Stimulated activated CD8-positive, alpha-beta memory T cell treated with anti-CD3 and anti-CD28 coated beads, Interleukin-15, amount 100 ng/mL, for 24 hours (primary cell): ENCODE results near the gene CHRNE.
"Not testable (repeated sequence)": the region's sequence is repeated elsewhere in the genome, so short reads cannot be mapped to it uniquely, and the experiment has no call there.

Experiments used
- DNase-seq: peaks from one replicate; pipeline ENCODE4 v3.0.0-alpha.2; 2020; ENCODE audit warnings: low read depth

Gene CHRNE

GRCh38 chr17:4939796-4940554, 37.1 kb upstream of the CHRNE start, which contains the start of the genes RNF167 and SLC25A11:
Gene RNF167, plus strand, starts transcription at chr17:4940268. Its CDS starts 642 bp downstream, at chr17:4940910.
Gene SLC25A11, minus strand, starts transcription at chr17:4940046. Its CDS starts 136 bp downstream, at chr17:4939910.
- DNase-seq, result peak; percentile 78

GRCh38 chr17:4939546-4939795, 36.6 kb upstream of the CHRNE start:
- DNase-seq, result no peak

DNA sequence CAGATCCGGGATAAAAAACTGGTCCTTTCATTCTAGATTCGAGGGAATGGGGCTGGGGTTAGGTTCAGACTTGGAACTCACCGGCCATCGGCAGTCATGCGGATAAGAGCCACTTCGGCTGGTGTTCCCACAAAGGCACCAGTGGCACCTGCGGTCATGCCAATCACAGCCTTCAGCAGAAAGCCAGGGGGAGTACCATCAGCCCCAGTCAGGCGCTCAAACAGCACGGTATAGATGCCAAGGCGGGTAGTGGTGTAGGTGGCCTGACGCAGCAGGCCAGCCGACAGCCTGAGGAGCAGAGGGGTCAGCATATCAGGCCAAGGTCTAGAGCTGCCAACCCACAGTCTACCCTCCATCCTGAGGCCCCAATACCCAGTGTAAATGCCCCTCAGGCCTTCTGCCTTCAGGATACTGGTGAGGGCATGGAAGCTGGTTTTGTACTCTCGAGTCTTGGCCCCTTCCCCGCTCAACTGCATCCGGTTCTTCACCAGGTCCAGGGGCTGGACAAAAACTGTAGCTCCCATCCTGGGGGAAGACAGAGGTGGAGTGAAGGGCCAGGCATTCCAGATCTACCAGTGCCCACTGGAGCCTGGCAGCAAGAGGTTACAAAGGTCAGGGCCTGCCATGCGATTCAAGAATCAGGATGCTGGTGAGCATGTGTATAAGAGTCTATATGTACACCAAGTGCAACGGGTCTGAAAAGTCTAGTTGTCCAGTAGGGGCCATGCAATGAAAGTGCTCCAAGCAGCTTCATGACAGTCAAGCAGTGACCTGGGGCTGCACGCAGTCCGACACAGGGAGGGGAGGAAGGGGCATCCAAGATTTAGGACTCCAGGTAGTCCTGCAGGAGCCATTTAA, 36.0 kb upstream of the CHRNE start:
- DNase-seq, result no peak

GRCh38 chr17:4938069-4938491, 35.2 kb upstream of the CHRNE start:
- DNase-seq, result no peak

GRCh38 chr17:4937553-4937952, 34.7 kb upstream of the CHRNE start:
- no peak for DNase-seq

DNA sequence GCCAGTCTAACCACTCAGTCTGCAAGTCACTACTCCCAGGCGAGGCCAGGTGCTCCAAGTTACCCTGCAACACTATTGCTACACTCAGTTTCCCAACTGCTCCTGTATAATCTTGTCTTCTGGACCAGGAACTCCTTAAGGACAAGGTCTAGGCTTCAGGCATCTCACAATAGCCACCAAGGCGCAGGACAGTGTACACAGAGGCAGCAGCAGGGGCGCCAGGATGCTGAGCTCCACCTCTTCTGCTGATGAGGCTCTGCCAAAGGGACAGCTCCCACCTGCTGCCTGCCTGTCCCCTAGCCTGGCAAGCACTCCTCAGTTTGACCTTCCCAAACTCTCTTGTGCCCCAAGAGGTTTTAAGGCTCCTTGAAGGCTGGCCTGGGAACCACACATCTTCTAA, 33.5 kb upstream of the CHRNE start:
- no peak for DNase-seq

- no peak for DNase-seq
Measured at GRCh38 chr17:4935650-4936049, 32.8 kb upstream of the CHRNE start.

GRCh38 chr17:4934173-4934979, 31.5 kb upstream of the CHRNE start:
- DNase-seq, result no peak

DNA sequence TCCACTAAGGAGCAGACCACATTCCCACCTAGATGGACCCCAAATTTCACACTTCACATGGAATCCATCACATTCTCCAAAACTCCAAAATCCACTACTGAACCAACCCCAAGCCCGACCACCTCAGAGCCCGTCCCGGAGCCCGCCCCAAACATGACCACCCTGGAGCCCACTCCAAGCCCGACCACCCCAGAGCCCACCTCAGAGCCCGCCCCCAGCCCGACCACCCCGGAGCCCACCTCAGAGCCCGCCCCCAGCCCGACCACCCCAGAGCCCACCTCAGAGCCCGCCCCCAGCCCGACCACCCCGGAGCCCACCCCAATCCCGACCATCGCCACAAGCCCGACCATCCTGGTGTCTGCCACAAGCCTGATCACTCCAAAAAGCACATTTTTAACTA, 30.7 kb upstream of the CHRNE start:
- DNase-seq, result no peak

GRCh38 chr17:4932756-4933155, 29.9 kb upstream of the CHRNE start:
- no peak for DNase-seq

GRCh38 chr17:4931963-4932362, 29.1 kb upstream of the CHRNE start, which contains the start of gene GP1BA:
Gene GP1BA, plus strand, starts transcription at chr17:4932277. Its CDS starts 328 bp downstream, at chr17:4932605.
- no peak for DNase-seq

GRCh38 chr17:4928881-4929280, 26.0 kb upstream of the CHRNE start:
- DNase-seq, result no peak

DNA sequence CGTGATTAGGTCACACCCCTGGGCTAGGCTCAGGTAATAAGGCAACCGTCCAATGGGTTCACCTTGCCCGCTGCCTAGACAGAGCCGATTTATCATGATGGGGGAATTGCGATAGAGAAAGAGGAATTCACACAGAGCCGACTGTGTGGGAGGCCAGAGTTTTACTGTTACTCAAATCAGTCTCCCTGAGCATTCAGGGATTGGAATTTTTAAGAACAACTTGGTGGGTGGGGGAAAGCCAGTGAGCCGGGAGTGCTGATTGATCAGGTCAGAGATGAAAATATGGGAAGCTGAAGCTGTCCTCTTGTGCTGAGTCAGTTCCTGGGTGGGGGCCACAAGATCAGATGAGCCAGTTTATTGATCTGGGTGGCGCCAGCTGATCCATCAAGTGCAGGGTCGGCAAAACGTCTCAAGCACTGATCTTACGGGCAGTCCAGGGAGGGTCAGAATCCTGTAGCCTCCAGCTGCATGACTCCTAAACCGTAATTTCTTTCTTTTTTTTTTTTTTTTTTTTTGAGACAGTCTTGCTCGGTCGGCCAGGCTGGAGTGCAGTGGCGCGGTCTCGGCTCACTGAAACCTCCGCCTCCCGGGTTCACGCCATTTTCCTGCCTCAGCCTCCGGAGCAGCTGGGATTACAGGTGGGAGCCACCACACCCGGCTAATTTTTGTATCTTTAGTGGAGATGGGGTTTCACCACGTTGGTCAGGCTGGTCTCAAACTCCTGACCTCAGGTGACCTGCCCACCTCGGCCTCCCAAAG, 23.9 kb upstream of the CHRNE start:
- DNase-seq, result not testable (repeated sequence)

GRCh38 chr17:4921320-4921719, 18.4 kb upstream of the CHRNE start:
- DNase-seq, result no peak

- no peak for DNase-seq
Measured at GRCh38 chr17:4920351-4921048, 17.6 kb upstream of the CHRNE start.

DNA sequence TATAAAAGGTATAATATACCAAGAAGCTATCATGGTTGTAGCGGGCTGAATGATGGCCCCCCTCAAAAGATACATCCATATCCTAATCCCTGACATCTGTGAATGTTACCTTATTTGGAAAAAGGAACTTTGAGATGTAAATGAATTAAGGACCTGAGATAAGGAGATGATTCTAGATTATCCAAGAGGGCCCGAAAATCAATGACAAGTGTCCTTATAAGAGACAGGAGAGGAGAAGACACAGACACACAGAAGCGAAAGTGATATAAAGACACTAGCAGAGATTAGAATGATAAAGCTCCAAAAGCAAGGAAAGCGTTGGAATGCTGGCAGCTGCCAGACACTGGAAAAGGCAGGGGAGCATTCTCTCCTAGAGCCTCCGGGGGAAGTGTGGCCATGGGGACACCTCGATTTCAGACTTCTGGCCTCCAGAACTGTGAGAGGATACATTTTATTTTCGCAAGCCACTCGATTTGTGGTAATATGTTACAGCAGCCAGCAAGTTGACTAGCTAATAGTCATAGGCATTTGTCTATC, 16.7 kb upstream of the CHRNE start:
- DNase-seq, result no peak

- DNase-seq, result not testable (repeated sequence)
Measured at GRCh38 chr17:4914551-4914950, 11.7 kb upstream of the CHRNE start.

DNA sequence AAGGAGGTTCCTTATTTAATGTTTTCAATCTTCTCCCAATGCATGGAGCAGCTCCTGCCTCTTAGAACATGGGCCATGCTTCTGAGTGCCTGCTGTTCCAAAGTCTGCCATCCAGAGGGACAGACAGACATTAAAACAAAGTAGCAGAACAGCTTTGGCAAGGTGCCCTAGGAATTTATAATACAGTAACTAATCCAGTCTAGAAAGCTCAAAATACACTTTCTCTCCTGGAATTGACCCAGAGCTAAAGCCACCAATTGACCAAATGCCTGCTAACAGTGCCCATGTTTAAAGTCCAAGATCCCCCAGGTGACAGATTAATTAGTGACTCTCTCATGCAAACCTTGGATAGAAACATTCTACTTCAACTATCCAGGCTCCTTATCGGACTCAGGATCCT, 11.1 kb upstream of the CHRNE start:
- no peak for DNase-seq

GRCh38 chr17:4908711-4909496, 6.0 kb upstream of the CHRNE start:
- DNase-seq, result no peak

GRCh38 chr17:4908301-4908700, 5.4 kb upstream of the CHRNE start:
- DNase-seq, result no peak
